ENCODE measurements around the gene TMEM150B. TPM values are rescaled to one million over a fixed set of nuclear protein-coding genes. Genes with fewer than 3 reads are reported as not detected.
"Not testable (repeated sequence)": the region's sequence is repeated elsewhere in the genome, so short reads cannot be mapped to it uniquely, and the experiment has no call there.

Gene TMEM150B
- total RNA-seq, 1 donor from 2014 or later, result not detected

DNA sequence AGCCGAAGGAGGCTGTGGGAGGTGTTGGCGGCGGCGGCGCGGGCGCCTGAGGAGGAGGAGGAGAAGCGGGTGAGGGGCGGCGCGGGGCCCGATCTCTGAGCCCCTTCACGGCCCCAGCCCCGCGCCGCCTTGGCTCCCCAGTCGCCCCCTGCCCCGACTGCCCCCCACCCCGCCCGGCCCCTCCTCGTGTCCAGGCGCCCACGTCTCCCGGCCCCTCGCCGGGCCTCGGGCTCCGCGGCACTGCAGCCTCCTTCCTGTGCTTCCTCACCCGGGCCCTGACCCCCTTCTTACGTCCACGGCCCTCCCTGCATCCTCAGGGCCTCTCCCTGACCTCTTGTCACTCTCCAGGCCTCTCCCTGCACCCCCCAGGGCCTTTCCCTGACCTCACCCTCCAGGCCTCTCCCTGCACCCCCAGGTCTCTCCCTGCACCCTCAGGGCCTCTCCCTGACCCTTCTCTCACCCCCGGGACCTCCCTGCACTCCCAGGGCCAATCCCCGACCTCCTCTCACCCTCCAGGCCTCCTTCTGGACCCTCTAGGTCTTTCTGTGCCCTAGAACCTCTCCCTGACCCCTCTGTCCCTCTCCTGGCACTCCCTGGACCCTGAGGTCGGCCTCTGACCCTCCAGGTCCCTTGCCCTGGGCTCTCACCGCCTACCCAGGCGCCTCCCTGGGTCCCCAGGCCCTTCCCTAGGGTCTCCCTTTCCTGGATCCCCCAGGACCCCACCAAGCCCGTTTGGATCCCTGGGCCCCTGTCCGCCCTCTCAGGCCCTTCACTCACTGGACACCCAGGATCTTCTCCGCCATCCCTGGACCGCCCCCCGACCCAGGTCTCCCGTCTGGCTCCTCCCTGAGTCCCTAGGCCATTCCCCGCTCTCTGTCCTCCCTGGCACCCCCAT lies 15.0 kb upstream of the TMEM150B start:
- no peaks in the 10 kb centered on the region for H3K9me3 Mint-ChIP-seq (ENCODE audit: unreplicated experiment)
- no peak for TF ChIP-seq CTCF (IDR thresholded peaks at IDR 0.05; ENCODE audit: unreplicated experiment)
- no peaks in the 10 kb centered on the region for H3K36me3 Mint-ChIP-seq (ENCODE audit: low read depth, unreplicated experiment)
- no peak for DNase-seq (ENCODE audit: low spot score)
- peak overlapping the region; percentile 97 for H3K4me3 Mint-ChIP-seq (ENCODE audit: unreplicated experiment)
- peaks cover 5% of the 10 kb centered on the region for H3K4me1 Mint-ChIP-seq (ENCODE audit: unreplicated experiment)
- peak overlapping the region; percentile 100 for H3K27ac Mint-ChIP-seq (ENCODE audit: unreplicated experiment)
- peaks cover 14% of the 10 kb centered on the region for H3K27me3 Mint-ChIP-seq (ENCODE audit: unreplicated experiment)

GRCh38 chr19:55339105-55339888 lies 14.2 kb upstream of the TMEM150B start, which contains the start of gene KMT5C:
KMT5C (plus strand) TSS chr19:55339876; CDS start chr19:55341937, 2,061 bp downstream.
- Mint-ChIP-seq H3K4me3 (ENCODE audit: unreplicated experiment) (peak within 1 kb of the TSS; percentile 97), H3K9me3 (ENCODE audit: unreplicated experiment) (no peaks in the 10 kb centered on the region), H3K4me1 (ENCODE audit: unreplicated experiment) (peaks cover 5% of the 10 kb centered on the region), H3K27ac (ENCODE audit: unreplicated experiment) (peak within 1 kb of the TSS; percentile 100), H3K27me3 (ENCODE audit: unreplicated experiment) (peaks cover 12% of the 10 kb centered on the region), H3K36me3 (ENCODE audit: low read depth, unreplicated experiment) (no peaks in the 10 kb centered on the region)
- DNase-seq (ENCODE audit: low spot score), result peak; percentile 99
- no peak for TF ChIP-seq CTCF (IDR thresholded peaks at IDR 0.05; ENCODE audit: unreplicated experiment)

- Mint-ChIP-seq H3K4me1 (ENCODE audit: unreplicated experiment) (peaks cover 5% of the 10 kb centered on the region), H3K36me3 (ENCODE audit: low read depth, unreplicated experiment) (no peaks in the 10 kb centered on the region), H3K27me3 (ENCODE audit: unreplicated experiment) (peaks cover 12% of the 10 kb centered on the region), H3K9me3 (ENCODE audit: unreplicated experiment) (no peaks in the 10 kb centered on the region), H3K27ac (ENCODE audit: unreplicated experiment) (no peak overlapping the region), H3K4me3 (ENCODE audit: unreplicated experiment) (no peak overlapping the region)
- no peak for DNase-seq (ENCODE audit: low spot score)
- no peak for TF ChIP-seq CTCF (IDR thresholded peaks at IDR 0.05; ENCODE audit: unreplicated experiment)
These were observed 11.0 kb upstream of the TMEM150B start for GRCh38 chr19:55336101-55336500.

DNA sequence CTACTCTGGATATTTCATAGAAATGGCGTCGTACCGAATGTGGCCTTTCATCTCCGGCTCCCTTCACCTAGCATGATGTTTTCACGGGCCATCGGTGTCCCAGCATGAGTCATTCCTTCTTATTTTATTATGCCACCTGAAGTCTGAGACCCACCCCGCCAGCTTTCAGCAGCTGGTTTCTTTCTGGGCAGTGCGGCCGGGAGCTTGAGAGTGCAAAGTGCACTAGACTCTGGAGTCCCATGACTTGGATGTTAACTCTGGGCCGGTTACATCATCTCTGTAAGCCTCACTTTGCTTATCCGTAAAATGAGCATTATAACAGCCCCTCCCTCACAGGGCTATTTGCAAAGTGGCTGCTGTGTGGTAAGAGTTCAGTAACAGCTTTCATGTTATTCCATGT lies 8.7 kb upstream of the TMEM150B start:
- H3K4me3 Mint-ChIP-seq (ENCODE audit: unreplicated experiment), result no peak overlapping the region
- TF ChIP-seq CTCF (IDR thresholded peaks at IDR 0.05; ENCODE audit: unreplicated experiment), result no peak
- peaks cover 5% of the 10 kb centered on the region for H3K4me1 Mint-ChIP-seq (ENCODE audit: unreplicated experiment)
- no peak overlapping the region for H3K27ac Mint-ChIP-seq (ENCODE audit: unreplicated experiment)
- peaks cover 4% of the 10 kb centered on the region for H3K27me3 Mint-ChIP-seq (ENCODE audit: unreplicated experiment)
- H3K9me3 Mint-ChIP-seq (ENCODE audit: unreplicated experiment), result no peaks in the 10 kb centered on the region
- no peak for DNase-seq (ENCODE audit: low spot score)
- H3K36me3 Mint-ChIP-seq (ENCODE audit: low read depth, unreplicated experiment), result no peaks in the 10 kb centered on the region

DNA sequence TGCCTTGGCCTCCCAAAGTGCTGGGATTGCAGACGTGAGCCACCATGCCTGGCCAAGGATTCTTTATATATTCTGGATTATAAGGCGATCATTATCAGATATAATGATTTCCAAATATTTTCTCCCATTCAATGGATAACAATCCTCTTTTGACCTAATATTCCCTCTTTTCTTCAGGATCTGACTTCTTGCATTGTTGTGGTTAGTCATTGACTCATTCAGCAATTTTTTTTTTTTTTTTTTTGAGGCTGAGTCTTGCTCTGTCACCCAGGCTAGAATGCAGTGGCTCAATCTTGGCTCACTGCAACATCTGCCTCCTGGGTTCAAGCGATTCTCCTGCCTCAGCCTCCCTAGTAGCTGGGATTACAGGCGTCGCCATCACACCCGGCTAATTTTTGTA lies 4.7 kb upstream of the TMEM150B start:
- not testable (repeated sequence) for H3K27me3 Mint-ChIP-seq (ENCODE audit: unreplicated experiment); H3K9me3 Mint-ChIP-seq (ENCODE audit: unreplicated experiment); H3K4me1 Mint-ChIP-seq (ENCODE audit: unreplicated experiment); DNase-seq (ENCODE audit: low spot score); H3K27ac Mint-ChIP-seq (ENCODE audit: unreplicated experiment); H3K4me3 Mint-ChIP-seq (ENCODE audit: unreplicated experiment); H3K36me3 Mint-ChIP-seq (ENCODE audit: low read depth, unreplicated experiment)

GRCh38 chr19:55328774-55329318 lies 3.7 kb upstream of the TMEM150B start:
- H3K4me1 Mint-ChIP-seq (ENCODE audit: unreplicated experiment), result not testable (repeated sequence)

More at GRCh38 chr19:55328774-55329318, 3.7 kb upstream of the TMEM150B start:
- H3K9me3 Mint-ChIP-seq (ENCODE audit: unreplicated experiment); H3K36me3 Mint-ChIP-seq (ENCODE audit: low read depth, unreplicated experiment); H3K27ac Mint-ChIP-seq (ENCODE audit: unreplicated experiment); H3K4me3 Mint-ChIP-seq (ENCODE audit: unreplicated experiment); DNase-seq (ENCODE audit: low spot score); H3K27me3 Mint-ChIP-seq (ENCODE audit: unreplicated experiment): not testable (repeated sequence)

All from endothelial cell (in vitro differentiated cells).